ENCODE results near the gene TMEM121. TPM values are rescaled to one million over a fixed set of nuclear protein-coding genes. Genes with fewer than 3 reads are reported as not detected.

The TMEM121 gene
- polyA plus RNA-seq = 0.18 to 0.31 TPM (median 0.23 TPM) in 3 replicates
- not detected for polyA plus RNA-seq (2011; ENCODE audit: low read depth)
- 0.05 and 0.53 TPM in 2 replicates for polyA plus RNA-seq (2011; cell fraction: cytosol; rRNA removed)
- polyA plus RNA-seq (2011; cell fraction: nucleus; rRNA removed) = 0.14 and 0.20 TPM in 2 replicates
- polyA plus RNA-seq (2012; ENCODE audit: low replicate concordance) = 0.14 and 0.74 TPM in 2 replicates
- polyA minus RNA-seq = 0.13 to 0.20 TPM in 2 of 3 replicates, not detected in the other
- not detected for polyA minus RNA-seq (2011; cell fraction: cytosol; rRNA and poly(A)+ RNA removed)
- polyA minus RNA-seq (2011; cell fraction: nucleus; rRNA and poly(A)+ RNA removed) = 0.39 TPM in 1 of 2 replicates, not detected in the other

DNA sequence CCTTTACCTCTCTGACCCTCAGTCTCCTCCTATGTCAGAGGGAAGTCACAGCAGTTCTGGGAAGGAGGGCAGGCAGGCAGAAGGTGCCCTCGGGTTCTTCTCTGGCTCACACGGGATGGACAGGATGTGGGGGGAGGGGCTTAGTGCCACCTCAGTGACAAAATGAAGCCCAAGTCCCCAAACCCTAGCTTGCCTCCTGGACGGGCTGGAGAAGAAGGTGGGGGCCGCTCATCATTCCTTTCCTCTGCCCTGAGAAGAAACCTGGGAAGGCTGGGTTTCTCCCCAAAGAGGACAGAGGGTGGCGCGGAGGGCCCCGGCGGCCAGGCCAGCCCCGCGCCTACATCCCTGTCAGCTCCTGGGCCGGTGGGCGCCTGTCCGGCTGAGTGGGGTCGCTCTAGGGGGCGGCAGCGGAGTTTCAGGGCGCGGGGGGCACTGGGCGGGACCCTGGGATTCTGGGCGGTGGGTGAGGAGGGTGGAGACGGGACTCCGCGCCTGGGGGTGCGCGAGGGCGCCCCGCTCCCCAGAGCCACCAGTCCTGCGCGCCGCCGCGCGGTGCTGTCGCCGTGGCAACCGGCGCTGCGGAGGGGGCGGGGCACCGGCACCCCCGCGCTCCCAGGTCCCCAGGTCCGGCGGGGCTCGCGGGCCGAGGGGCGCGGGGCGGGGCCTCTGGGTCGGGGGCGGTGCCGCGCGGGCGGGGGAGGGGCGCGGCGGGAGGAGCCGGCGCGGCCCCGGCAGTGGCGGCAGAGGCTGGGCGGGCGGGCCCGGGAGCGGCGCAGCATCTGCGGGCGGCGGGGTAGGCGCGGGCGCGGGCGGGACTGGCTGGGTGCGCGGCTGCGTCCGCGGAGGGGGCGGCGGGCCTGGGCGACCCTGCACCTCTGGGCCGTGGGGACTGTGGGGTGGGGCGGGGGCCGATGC lies at the start of gene TMEM121:
Gene TMEM121, plus strand, starts transcription at position 723 of the 915 bp plus-strand sequence. CDS start 2,252 bp downstream, outside the sequence.
- no peak for DNase-seq (ENCODE audit: low read depth, low spot score)
- H3K27ac ChIP-seq (ENCODE audit: control insufficient read depth, insufficient read depth, low read length) = no peak within 1 kb of the TSS
- no peaks in the 10 kb centered on the region for H3K79me2 ChIP-seq (ENCODE audit: control insufficient read depth, insufficient read depth, low read length)
- no peaks in the 10 kb centered on the region for H3K9me1 ChIP-seq (ENCODE audit: control insufficient read depth, extremely low read depth, insufficient read depth, low read length)
- dilution Hi-C loops (cut with MboI; ENCODE audit: extremely low pct_ligation_motif_present, low sequenced_read_pairs) = no loop called here
- H3K4me3 ChIP-seq (ENCODE audit: control insufficient read depth in 2 of 3, extremely low read depth in 1 of 3, insufficient read depth in 2 of 3, low read depth in 1 of 3, low read length in 3 of 3) = peak within 1 kb of the TSS; percentile 14 to 32 (median 27)
- H3K9ac ChIP-seq (ENCODE audit: control insufficient read depth, extremely low read depth, insufficient read depth, low read length) = no peak within 1 kb of the TSS
- no peaks in the 10 kb centered on the region for H4K20me1 ChIP-seq (ENCODE audit: control insufficient read depth, extremely low read depth, insufficient read depth, low read length)
- H2AFZ ChIP-seq (ENCODE audit: control insufficient read depth, low read length) = peak within 1 kb of the TSS; percentile 6
- no peaks in the 10 kb centered on the region for H3K9me3 ChIP-seq (ENCODE audit: control insufficient read depth, low read depth, low read length)
- peak; percentile 70 for TF ChIP-seq EZH2 (IDR thresholded peaks at IDR 0.05; ENCODE audit: low read length)
- TF ChIP-seq, protein P1, sequence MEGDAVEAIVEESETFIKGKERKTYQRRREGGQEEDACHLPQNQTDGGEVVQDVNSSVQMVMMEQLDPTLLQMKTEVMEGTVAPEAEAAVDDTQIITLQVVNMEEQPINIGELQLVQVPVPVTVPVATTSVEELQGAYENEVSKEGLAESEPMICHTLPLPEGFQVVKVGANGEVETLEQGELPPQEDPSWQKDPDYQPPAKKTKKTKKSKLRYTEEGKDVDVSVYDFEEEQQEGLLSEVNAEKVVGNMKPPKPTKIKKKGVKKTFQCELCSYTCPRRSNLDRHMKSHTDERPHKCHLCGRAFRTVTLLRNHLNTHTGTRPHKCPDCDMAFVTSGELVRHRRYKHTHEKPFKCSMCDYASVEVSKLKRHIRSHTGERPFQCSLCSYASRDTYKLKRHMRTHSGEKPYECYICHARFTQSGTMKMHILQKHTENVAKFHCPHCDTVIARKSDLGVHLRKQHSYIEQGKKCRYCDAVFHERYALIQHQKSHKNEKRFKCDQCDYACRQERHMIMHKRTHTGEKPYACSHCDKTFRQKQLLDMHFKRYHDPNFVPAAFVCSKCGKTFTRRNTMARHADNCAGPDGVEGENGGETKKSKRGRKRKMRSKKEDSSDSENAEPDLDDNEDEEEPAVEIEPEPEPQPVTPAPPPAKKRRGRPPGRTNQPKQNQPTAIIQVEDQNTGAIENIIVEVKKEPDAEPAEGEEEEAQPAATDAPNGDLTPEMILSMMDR (optimal IDR thresholded peaks at IDR 0.05 in 1 of 3, IDR thresholded peaks at IDR 0.05 in 1 of 3, conservative IDR thresholded peaks at IDR 0.05 in 1 of 3; ENCODE audit: extremely low read depth in 1 of 3, insufficient read depth in 2 of 3, low read length in 3 of 3) = no peak
- H3K36me3 ChIP-seq (ENCODE audit: control insufficient read depth in 2 of 2, extremely low read depth in 1 of 2, insufficient read depth in 2 of 2, low read length in 2 of 2) = no peaks in the 10 kb centered on the region
- no peak for FAIRE-seq
- H3K4me1 ChIP-seq (ENCODE audit: control insufficient read depth, extremely low read depth, insufficient read depth, low read length) = peaks cover 7% of the 10 kb centered on the region
- peak within 1 kb of the TSS; percentile 51 for H3K4me2 ChIP-seq (ENCODE audit: control insufficient read depth, extremely low read depth, insufficient read depth, low read depth, low read length)
- peaks cover 49% of the 10 kb centered on the region for H3K27me3 ChIP-seq (ENCODE audit: control insufficient read depth, extremely low read depth, insufficient read depth, low read length)

- DNase-seq (ENCODE audit: low read depth, low spot score) = no peak
- Histone ChIP-seq H2AFZ (ENCODE audit: control insufficient read depth, low read length) (no peak overlapping the region), H3K9ac (ENCODE audit: control insufficient read depth, extremely low read depth, insufficient read depth, low read length) (no peak overlapping the region), H3K9me3 (ENCODE audit: control insufficient read depth, low read depth, low read length) (no peaks in the 10 kb centered on the region), H3K4me3 (ENCODE audit: control insufficient read depth in 2 of 3, extremely low read depth in 1 of 3, insufficient read depth in 2 of 3, low read depth in 1 of 3, low read length in 3 of 3) (no peak overlapping the region), H4K20me1 (ENCODE audit: control insufficient read depth, extremely low read depth, insufficient read depth, low read length) (peaks cover 4% of the 10 kb centered on the region), H3K9me1 (ENCODE audit: control insufficient read depth, extremely low read depth, insufficient read depth, low read length) (no peaks in the 10 kb centered on the region), H3K4me2 (ENCODE audit: control insufficient read depth, extremely low read depth, insufficient read depth, low read depth, low read length) (no peak overlapping the region), H3K27ac (ENCODE audit: control insufficient read depth, insufficient read depth, low read length) (no peak overlapping the region), H3K36me3 (ENCODE audit: control insufficient read depth in 2 of 2, extremely low read depth in 1 of 2, insufficient read depth in 2 of 2, low read length in 2 of 2) (no peaks in the 10 kb centered on the region), H3K4me1 (ENCODE audit: control insufficient read depth, extremely low read depth, insufficient read depth, low read length) (peaks cover 27% of the 10 kb centered on the region), H3K27me3 (ENCODE audit: control insufficient read depth, extremely low read depth, insufficient read depth, low read length) (peaks cover 17% of the 10 kb centered on the region), H3K79me2 (ENCODE audit: control insufficient read depth, insufficient read depth, low read length) (no peaks in the 10 kb centered on the region)
- TF ChIP-seq EZH2 (IDR thresholded peaks at IDR 0.05; ENCODE audit: low read length) = no peak
- TF ChIP-seq, protein P1 (optimal IDR thresholded peaks at IDR 0.05 in 1 of 3, IDR thresholded peaks at IDR 0.05 in 1 of 3, conservative IDR thresholded peaks at IDR 0.05 in 1 of 3; ENCODE audit: extremely low read depth in 1 of 3, insufficient read depth in 2 of 3, low read length in 3 of 3) = no peak
- dilution Hi-C loops (cut with MboI; ENCODE audit: extremely low pct_ligation_motif_present, low sequenced_read_pairs) = no loop called here
- no peak for FAIRE-seq
Observed at GRCh38 chr14:105476831-105477659, 49.3 kb upstream of the TMEM121 start.

Data from keratinocyte (primary cell).